Body of pancreas (tissue), 4 donors: Measurements from ENCODE around the gene OPRD1.

Source experiments
- POLR2A ChIP-seq, 3 donors: fragments of 450-650 bp; IDR thresholded peaks; one replicate each; pipeline ENCODE4 v1.6.1; 2016; ENCODE audit warnings: antibody characterized with exemption in 3 of 3, mild to moderate bottlenecking in 2 of 3
- TF ChIP-seq, protein P1 (sequence below), 7 experiments: fragments of 450-650 bp in 4 of 7; fragments of 200-600 bp in 3 of 7; sonication (generic) in 3 of 7; IDR thresholded peaks; one replicate each; pipeline ENCODE4 v1.5.1; 2016 to 2019; ENCODE audit warnings: antibody characterized with exemption in 7 of 7

DNA sequence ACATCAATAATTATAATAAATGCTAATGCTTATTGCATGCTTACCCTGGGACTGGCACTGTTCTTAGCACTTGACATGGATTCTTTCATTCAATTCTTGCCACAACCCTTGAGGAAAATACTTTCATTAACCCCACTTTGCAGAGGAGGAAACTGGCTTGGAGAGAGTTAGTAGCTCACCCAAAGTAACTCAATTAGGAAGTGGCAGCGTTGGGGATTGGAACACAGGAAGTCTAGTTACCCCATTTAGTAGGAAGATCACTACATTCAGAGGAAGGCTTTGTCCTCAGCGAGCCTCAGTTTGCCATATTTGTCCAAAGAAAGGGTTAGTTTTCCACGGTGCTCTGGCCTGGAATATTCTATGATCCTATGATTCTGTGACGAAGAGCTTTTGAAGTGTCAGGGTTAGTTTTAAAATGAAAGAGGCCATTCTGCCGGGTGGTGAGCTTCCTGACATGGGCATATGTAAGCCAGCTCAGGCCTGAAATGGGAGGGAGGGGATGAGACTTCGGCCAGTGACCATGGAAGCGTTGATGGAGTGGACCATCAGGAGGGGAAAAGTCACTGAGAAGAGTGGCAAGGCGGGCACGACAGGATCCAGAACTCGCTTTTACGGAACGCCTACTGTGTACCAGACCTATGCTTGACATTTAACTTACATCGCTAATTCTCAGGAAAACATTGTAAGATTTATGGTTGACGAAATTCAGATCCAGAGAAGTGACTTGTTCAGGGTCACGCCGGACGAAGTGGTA, 74.2 kb downstream of the OPRD1 start:
- no peak for TF ChIP-seq POLR2A (IDR thresholded peaks at IDR 0.05)
- TF ChIP-seq, protein P1, sequence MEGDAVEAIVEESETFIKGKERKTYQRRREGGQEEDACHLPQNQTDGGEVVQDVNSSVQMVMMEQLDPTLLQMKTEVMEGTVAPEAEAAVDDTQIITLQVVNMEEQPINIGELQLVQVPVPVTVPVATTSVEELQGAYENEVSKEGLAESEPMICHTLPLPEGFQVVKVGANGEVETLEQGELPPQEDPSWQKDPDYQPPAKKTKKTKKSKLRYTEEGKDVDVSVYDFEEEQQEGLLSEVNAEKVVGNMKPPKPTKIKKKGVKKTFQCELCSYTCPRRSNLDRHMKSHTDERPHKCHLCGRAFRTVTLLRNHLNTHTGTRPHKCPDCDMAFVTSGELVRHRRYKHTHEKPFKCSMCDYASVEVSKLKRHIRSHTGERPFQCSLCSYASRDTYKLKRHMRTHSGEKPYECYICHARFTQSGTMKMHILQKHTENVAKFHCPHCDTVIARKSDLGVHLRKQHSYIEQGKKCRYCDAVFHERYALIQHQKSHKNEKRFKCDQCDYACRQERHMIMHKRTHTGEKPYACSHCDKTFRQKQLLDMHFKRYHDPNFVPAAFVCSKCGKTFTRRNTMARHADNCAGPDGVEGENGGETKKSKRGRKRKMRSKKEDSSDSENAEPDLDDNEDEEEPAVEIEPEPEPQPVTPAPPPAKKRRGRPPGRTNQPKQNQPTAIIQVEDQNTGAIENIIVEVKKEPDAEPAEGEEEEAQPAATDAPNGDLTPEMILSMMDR (IDR thresholded peaks at IDR 0.05) = no peak
